K562 (cell line): ENCODE data around the gene MAST1. TPM values are rescaled to one million over a fixed set of nuclear protein-coding genes. Genes with fewer than 3 reads are reported as not detected.

Source experiments
- BRD9 ChIP-seq: fragments of 450-650 bp; IDR thresholded peaks from 2 replicates; pipeline ENCODE4 v1.6.1; 2018; ENCODE audit warnings: low read depth; ENCODE audit not compliant: partially characterized antibody
- CBFB ChIP-seq: sonication (generic); formaldehyde crosslinking; IDR thresholded peaks from 2 replicates; pipeline ENCODE4 v1.4.0; 2020; ENCODE audit warnings: mild to moderate bottlenecking, missing genetic modification reagents
- CREB1 ChIP-seq, 2 experiments: sonication (generic) in 1 of 2; formaldehyde crosslinking in 1 of 2; IDR thresholded peaks; 2 replicates each; pipeline versions ENCODE4 v1.6.1 to v1.8.0; 2012 to 2022; ENCODE audit warnings: inconsistent platforms in 1 of 2, mild to moderate bottlenecking in 1 of 2, missing genetic modification reagents in 1 of 2, moderate library complexity in 1 of 2
- E2F5 ChIP-seq: sonication (generic); formaldehyde crosslinking; IDR thresholded peaks from 2 replicates; pipeline ENCODE4 v1.8.0; 2022; ENCODE audit warnings: mild to moderate bottlenecking, missing genetic modification reagents
- FOXA1 ChIP-seq: fragments of 450-650 bp; IDR thresholded peaks from 2 replicates; pipeline ENCODE4 v1.6.1; 2016; ENCODE audit warnings: mild to moderate bottlenecking, borderline replicate concordance
- GATA2 ChIP-seq: sonication (generic); formaldehyde crosslinking; IDR thresholded peaks from 2 replicates; pipeline ENCODE4 v1.4.0; 2020; ENCODE audit warnings: mild to moderate bottlenecking, missing genetic modification reagents
- JUN ChIP-seq, 2 experiments: sonication (generic) in 1 of 2; formaldehyde crosslinking in 1 of 2; IDR thresholded peaks; 2 replicates each; pipeline versions ENCODE4 v1.6.1 to v1.8.0; 2012 to 2022; ENCODE audit warnings: borderline replicate concordance in 2 of 2, mild to moderate bottlenecking in 2 of 2, improper control_type of control experiment in 1 of 2, low read depth in 1 of 2, low read length in 1 of 2, missing genetic modification reagents in 1 of 2
- MYC ChIP-seq, 2 experiments: fragments of 250-450 bp in 1 of 2; sonication (Bioruptor Pico) in 1 of 2; IDR thresholded peaks; 2 replicates each; pipeline versions ENCODE4 v1.5.1 to v1.6.1; 2012 to 2021; ENCODE audit warnings: low read depth in 2 of 2, borderline replicate concordance in 1 of 2, improper control_type of control experiment in 1 of 2, low read length in 1 of 2, mild to moderate bottlenecking in 1 of 2, moderate library complexity in 1 of 2
- NCOA6 ChIP-seq: fragments of 450-650 bp; IDR thresholded peaks from 2 replicates; pipeline ENCODE4 v1.6.1; 2017; ENCODE audit warnings: mild to moderate bottlenecking
- NFIX ChIP-seq: fragments of 250-450 bp; sonication (Bioruptor Pico); IDR thresholded peaks from 2 replicates; pipeline ENCODE4 v1.4.0; 2020; ENCODE audit warnings: low read depth, mild to moderate bottlenecking, moderate library complexity
- PCBP1 ChIP-seq: fragments of 200-400 bp; formaldehyde crosslinking; IDR thresholded peaks from 2 replicates; pipeline ENCODE4 v1.6.1; 2018; ENCODE audit warnings: mild to moderate bottlenecking, low read depth, low read length; ENCODE audit not compliant: poor library complexity, severe bottlenecking
- RERE ChIP-seq: sonication (generic); formaldehyde crosslinking; IDR thresholded peaks from 2 replicates; pipeline ENCODE4 v1.8.0; 2023; ENCODE audit warnings: missing genetic modification reagents, mild to moderate bottlenecking, borderline replicate concordance
- SREBF1 ChIP-seq: fragments of 150-350 bp; IDR thresholded peaks from 2 replicates; pipeline ENCODE4 v1.6.1; 2014; ENCODE audit warnings: antibody characterized with exemption, low read depth, low read length, borderline replicate concordance
- SRSF9 ChIP-seq: fragments of 200-400 bp; formaldehyde crosslinking; IDR thresholded peaks from 2 replicates; pipeline ENCODE4 v1.6.1; 2017; ENCODE audit warnings: low read depth, low read length, borderline replicate concordance
- TFAP4 ChIP-seq: sonication (generic); formaldehyde crosslinking; IDR thresholded peaks from 2 replicates; pipeline ENCODE4 v1.8.0; 2022; ENCODE audit warnings: missing genetic modification reagents, mild to moderate bottlenecking, moderate library complexity, borderline replicate concordance
- USF1 ChIP-seq: sonication (generic); formaldehyde crosslinking; IDR thresholded peaks from 2 replicates; pipeline ENCODE4 v1.9.0; 2022; ENCODE audit warnings: mild to moderate bottlenecking, missing genetic modification reagents
- ZNF121 ChIP-seq: sonication (generic); formaldehyde crosslinking; conservative IDR thresholded peaks from 2 replicates; pipeline ENCODE4 v1.8.0; 2022; ENCODE audit warnings: missing genetic modification reagents
- polyA plus RNA-seq, 8 experiments: library from polyadenylated mRNA; depleted of rRNA in 4 of 8; stranded (reverse) in 5 of 8; unstranded in 3 of 8; fragments of >200 nt; fragmentation: Nextera tagmentation in 2 of 8; fragmentation: Illumina TruSeq in 1 of 8; extraction: Ambion mirVana in 2 of 8; extraction: Trizol in 1 of 8; gene quantifications; 2 replicates each; pipeline versions ENCODE4 v1.2.1 to v1.2.3, GENCODE V29; 2011 to 2014; ENCODE audit warnings: inconsistent platforms in 1 of 8, missing spikeins in 1 of 8
- total RNA-seq, 7 experiments: library from RNA; depleted of rRNA in 6 of 7; stranded (reverse); fragments of >200 nt in 6 of 7; fragmentation: Illumina TruSeq in 2 of 7; extraction: Trizol in 2 of 7; gene quantifications; 2 replicates each; pipeline versions ENCODE4 v1.2.1 to v1.2.3, GENCODE V29; 2011 to 2021; ENCODE audit warnings: low replicate concordance in 1 of 7

The MAST1 gene
- total and polyA plus RNA-seq, 9 of the 15 experiments (the other 6 are each of a cell fraction or from before 2014, with no cell fraction given) = 0.48 to 10.3 (median 3.9) TPM

GRCh38 chr19:12838886-12839756 lies 806 bp downstream of the MAST1 start (continued):
- peak; percentile 48; the same call in 1 of the 2 replicates for TF ChIP-seq MYC (IDR thresholded peaks at IDR 0.05; ENCODE audit: low read depth, low read length)
- TF ChIP-seq MYC (CRISPR knock-in tag; IDR thresholded peaks at IDR 0.05; ENCODE audit: borderline replicate concordance, low read depth) = no peak
- TF ChIP-seq CBFB (CRISPR knock-in tag) = no peak
- no peak for TF ChIP-seq JUN (IDR thresholded peaks at IDR 0.05; ENCODE audit: borderline replicate concordance, low read depth, low read length)
- TF ChIP-seq JUN (CRISPR knock-in tag; IDR thresholded peaks at IDR 0.05; ENCODE audit: borderline replicate concordance) = no peak
- no peak for TF ChIP-seq NFIX
- no peak for TF ChIP-seq E2F5 (CRISPR knock-in tag)
- no peak for TF ChIP-seq ZNF121 (CRISPR knock-in tag)
- no peak for TF ChIP-seq NCOA6
- TF ChIP-seq CREB1 (IDR thresholded peaks at IDR 0.05) = 0 out of 2 replicates have a peak, but pooled peaks have one; percentile 57
- peak; percentile 53 for TF ChIP-seq CREB1 (CRISPR knock-in tag; IDR thresholded peaks at IDR 0.05)
- no peak for TF ChIP-seq RERE (CRISPR knock-in tag)
- no peak for TF ChIP-seq SREBF1
- TF ChIP-seq GATA2 (CRISPR knock-in tag) = no peak
- TF ChIP-seq PCBP1 = peak; percentile 31
- no peak for TF ChIP-seq FOXA1
- peak; percentile 20; the same call in 1 of the 2 replicates for TF ChIP-seq TFAP4 (CRISPR knock-in tag)
- peak; percentile 55; the same call in 1 of the 2 replicates for TF ChIP-seq USF1 (CRISPR knock-in tag)
- no peak for TF ChIP-seq SRSF9
- no peak for TF ChIP-seq BRD9
